GM13976 (cell line): Measurements from ENCODE around the gene EGLN3.

Experiments used
- DNase-seq: peaks from one replicate; pipeline ENCODE4 v3.0.0; 2012; ENCODE audit warnings: low spot score
- CTCF ChIP-seq: IDR thresholded peaks from 2 replicates; pipeline ENCODE4 v1.5.1; 2012; ENCODE audit warnings: borderline replicate concordance, mild to moderate bottlenecking; ENCODE audit not compliant: insufficient read depth; ENCODE audit errors: extremely low read depth, missing control alignments, control extremely low read depth
- in situ Hi-C: fragments of 300-500 bp; cut with MboI; formaldehyde crosslinking; loops from one replicate; pipeline ENCODE4 v1.12.0; 2022; ENCODE audit warnings: low sequenced_read_pairs, mixed read lengths, inconsistent platforms; ENCODE audit not compliant: unreplicated experiment

The EGLN3 gene

DNA sequence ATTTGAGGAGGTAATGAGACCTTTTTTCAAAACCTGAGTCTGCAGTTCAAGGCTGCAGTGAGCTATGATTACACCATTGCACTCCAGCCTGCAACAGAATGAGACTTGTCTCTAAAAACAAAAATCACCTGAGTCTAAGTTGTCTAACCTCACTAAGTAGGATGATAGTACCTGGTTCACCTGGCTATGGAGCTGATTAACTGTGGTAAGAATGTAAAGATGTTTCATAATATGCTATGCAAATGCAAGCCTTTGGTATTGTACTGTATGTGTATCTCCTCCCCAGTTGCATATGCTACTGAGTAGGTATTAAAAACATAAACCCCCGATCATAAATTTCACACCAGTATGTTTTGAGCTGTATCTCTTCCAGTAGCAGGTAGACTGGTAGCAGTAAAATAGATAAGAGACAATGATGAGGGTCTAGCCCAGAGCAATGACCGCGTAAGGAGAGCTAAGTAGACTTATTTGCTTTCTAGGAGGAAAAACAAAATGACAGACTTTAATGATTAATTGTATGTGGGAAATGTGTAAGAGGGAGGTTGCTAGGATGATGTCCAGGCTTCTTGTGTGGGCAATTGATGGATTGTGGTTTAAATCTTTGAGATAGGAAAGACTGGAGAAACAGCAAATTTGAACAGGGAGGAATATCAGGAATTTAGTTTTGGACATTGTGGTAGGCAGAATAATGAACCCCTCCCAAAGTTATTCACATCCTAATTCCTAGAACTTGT is 41.6 kb upstream of the EGLN3 start:
- TF ChIP-seq CTCF: no peak
- in situ Hi-C loops: no loop called here
- no peak for DNase-seq

GRCh38 chr14:33990790-33991189 is 39.9 kb upstream of the EGLN3 start:
- no peak for DNase-seq
- in situ Hi-C loops: no loop called here
- no peak for TF ChIP-seq CTCF

DNA sequence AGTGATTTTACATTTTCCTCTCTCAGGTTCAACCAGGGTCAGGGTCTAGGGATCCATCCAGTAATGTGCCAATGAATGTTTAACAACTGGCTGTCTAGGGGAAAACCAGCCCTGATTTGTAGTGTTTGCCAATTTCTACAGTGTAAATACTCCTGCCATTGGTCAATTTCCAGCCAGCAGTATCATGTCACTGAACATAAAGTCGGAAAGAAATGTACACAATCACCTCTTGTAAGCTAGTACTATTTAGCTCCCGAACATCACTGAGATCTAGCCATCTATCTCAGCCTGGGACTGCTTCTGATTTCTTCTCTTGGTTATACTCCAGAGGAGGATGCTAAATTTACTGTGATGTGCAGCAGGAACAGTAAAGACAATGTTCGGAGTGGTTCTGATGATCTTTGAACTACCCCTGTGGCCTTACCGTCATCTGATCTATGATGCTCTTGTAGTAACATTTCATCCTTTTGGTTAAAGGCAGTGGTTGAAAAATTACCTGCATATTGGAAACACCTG is 36.7 kb upstream of the EGLN3 start:
- in situ Hi-C loops: no loop called here
- DNase-seq: no peak

DNA sequence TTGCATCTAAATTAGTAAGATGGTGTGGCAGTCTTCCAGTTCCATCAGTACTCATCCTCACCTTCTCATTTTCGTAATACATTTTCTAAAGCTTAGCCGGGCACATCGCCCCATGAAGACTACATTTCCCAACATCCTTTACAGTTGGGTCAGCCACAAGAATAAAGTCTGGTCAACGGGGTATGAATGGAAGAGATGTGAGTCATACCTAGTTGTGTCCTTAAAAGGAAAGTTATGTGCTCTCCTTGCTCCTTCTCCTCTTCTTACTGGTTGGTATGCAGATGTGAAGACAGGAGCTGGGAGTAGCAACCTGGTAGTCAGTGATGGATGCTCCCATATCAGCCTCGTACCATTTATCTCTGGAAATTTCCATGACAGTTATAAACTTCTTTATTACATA is 35.9 kb upstream of the EGLN3 start:
- DNase-seq: no peak
- TF ChIP-seq CTCF: no peak
- in situ Hi-C loops: no loop called here

More for the DNA sequence above, 36.7 kb upstream of the EGLN3 start:
- TF ChIP-seq CTCF: no peak

- no peak for DNase-seq
- no peak for TF ChIP-seq CTCF
- in situ Hi-C loops: no loop called here
These were observed 34.4 kb upstream of the EGLN3 start for GRCh38 chr14:33985242-33985641.

DNA sequence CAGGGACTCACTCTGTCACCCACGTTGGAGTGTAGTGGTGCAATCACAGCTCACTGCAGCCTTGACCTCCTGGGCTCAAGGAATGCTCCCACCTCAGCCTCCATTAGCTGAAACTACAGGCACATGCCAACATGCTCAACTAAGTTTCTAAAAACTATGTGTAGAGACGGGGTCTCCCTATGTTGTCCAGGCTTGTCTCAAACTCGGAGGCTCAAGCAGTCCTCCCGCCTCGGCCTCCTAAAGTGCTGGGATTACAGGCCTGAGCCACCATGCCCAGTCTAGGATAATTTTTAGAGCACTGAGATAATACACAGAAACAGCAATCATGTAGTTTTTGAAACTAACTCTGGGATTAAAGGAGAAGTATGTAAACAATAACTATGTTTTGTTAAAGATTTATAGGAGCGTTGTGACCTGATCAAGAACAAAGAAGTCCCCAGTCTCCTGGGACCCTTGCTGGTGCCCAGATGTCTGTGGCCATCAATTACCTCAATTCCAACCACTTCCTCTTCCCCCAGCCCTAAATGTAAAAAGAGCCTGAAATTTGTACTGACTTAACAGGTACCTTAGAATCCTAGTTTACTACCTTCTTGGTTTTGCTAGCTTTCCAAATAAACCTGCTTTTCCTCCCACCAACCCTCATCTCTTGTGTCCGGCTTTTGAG is 28.9 kb upstream of the EGLN3 start:
- in situ Hi-C loops: no loop called here
- no peak for TF ChIP-seq CTCF

More for the DNA sequence above, 28.9 kb upstream of the EGLN3 start:
- DNase-seq: no peak
